Esophagus (tissue), 2 donors: ENCODE results near the gene TPT1. TPM values are rescaled to one million over a fixed set of nuclear protein-coding genes. Genes with fewer than 3 reads are reported as not detected.
"Not testable (repeated sequence)": the region's sequence is repeated elsewhere in the genome, so short reads cannot be mapped to it uniquely, and the experiment has no call there.

Experiments used
- H3K27ac ChIP-seq, 2 donors: one replicate each; pipeline ENCODE4 v1.5.1; 2013; ENCODE audit warnings: low read depth in 2 of 2, mild to moderate bottlenecking in 2 of 2, inconsistent platforms in 1 of 2, low read length in 1 of 2, moderate library complexity in 1 of 2
- H3K27me3 ChIP-seq, 2 donors: one replicate each; pipeline ENCODE4 v1.6.1; 2013; ENCODE audit warnings: low read length in 2 of 2, control low read depth in 1 of 2, mild to moderate bottlenecking in 1 of 2; ENCODE audit not compliant: insufficient read depth in 2 of 2, control insufficient read depth in 1 of 2
- H3K36me3 ChIP-seq, 2 donors: one replicate each; pipeline ENCODE4 v1.6.1; 2013; ENCODE audit warnings: low read length in 1 of 2; ENCODE audit not compliant: control insufficient read depth in 2 of 2, insufficient read depth in 2 of 2
- H3K4me1 ChIP-seq, 2 donors: one replicate each; pipeline ENCODE4 v1.6.1; 2013; ENCODE audit warnings: low read length in 1 of 2; ENCODE audit not compliant: control insufficient read depth in 2 of 2, insufficient read depth in 2 of 2
- H3K4me3 ChIP-seq, 2 donors: one replicate each; pipeline ENCODE4 v1.5.1; 2013; ENCODE audit warnings: low read length in 2 of 2, mild to moderate bottlenecking in 2 of 2, low read depth in 1 of 2, moderate library complexity in 1 of 2
- H3K9me3 ChIP-seq, 2 donors: one replicate each; pipeline ENCODE4 v1.6.1; 2013; ENCODE audit warnings: mild to moderate bottlenecking in 2 of 2, low read depth in 1 of 2, low read length in 1 of 2, moderate library complexity in 1 of 2; ENCODE audit not compliant: control insufficient read depth in 2 of 2, insufficient read depth in 1 of 2
- WGBS, 2 donors: extraction: QIAGEN DNeasy Blood & Tissue Kit; methylation state at CpG; one replicate each; pipeline ENCODE4 v1.1.7; 2013; 5-methylcytosine and 5-hydroxymethylcytosine counted together
- polyA plus RNA-seq, 2 donors: library from polyadenylated mRNA; stranded (reverse); fragments of 200-250 nt; gene quantifications; one replicate each; pipeline ENCODE4 v1.2.3, GENCODE V29; 2013
- donor health status: healthy with polysubstance abuse.
- donor health status: Bipolar disorder and iron deficiency.

The TPT1 gene
- polyA plus RNA-seq, 2 donors, result 5,857 to 6,692 TPM

- not testable (repeated sequence) for H3K4me3 ChIP-seq, H3K27ac ChIP-seq, H3K27me3 ChIP-seq, H3K9me3 ChIP-seq, H3K4me1 ChIP-seq, H3K36me3 ChIP-seq
- 70 to 77% methylated on average over 5 of the region's 8 CpGs for WGBS, 2 donors
These were observed 39.7 kb upstream of the TPT1 start for GRCh38 chr13:45380708-45381107.

DNA sequence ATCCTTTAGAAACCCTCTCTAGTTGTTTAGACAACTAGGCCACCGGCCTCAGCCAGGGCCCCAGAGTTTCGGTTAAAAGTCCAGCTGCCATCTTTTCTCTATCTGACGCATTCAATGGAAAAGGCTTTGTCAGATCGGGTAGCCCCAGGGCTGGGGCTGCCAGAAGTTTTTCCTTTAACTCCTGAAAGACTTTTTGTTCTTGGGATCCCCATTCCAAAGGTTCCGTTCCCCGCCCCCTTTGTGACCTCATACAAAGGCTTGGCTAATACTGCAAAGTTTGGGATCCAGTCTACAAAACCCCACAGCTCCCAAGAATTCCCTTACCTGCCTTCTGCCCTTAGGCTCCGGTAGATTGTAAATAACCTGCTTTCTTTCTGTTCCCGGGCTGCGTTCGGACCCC, 38.5 kb upstream of the TPT1 start:
- not testable (repeated sequence) for H3K4me1 ChIP-seq, H3K27ac ChIP-seq, H3K36me3 ChIP-seq, H3K27me3 ChIP-seq, H3K9me3 ChIP-seq, H3K4me3 ChIP-seq
- WGBS, 2 donors, result 89 to 91% methylated on average over 8 of the region's 10 CpGs

GRCh38 chr13:45378786-45379185, 37.8 kb upstream of the TPT1 start:
- not testable (repeated sequence) for H3K27ac ChIP-seq, H3K4me1 ChIP-seq, H3K9me3 ChIP-seq, H3K4me3 ChIP-seq, H3K27me3 ChIP-seq, H3K36me3 ChIP-seq
- WGBS, 2 donors, result 84 to 90% methylated on average over 8 of the region's 8 CpGs

- not testable (repeated sequence) for H3K4me3 ChIP-seq, H3K9me3 ChIP-seq, H3K36me3 ChIP-seq, H3K4me1 ChIP-seq, H3K27ac ChIP-seq, H3K27me3 ChIP-seq
- WGBS, 2 donors, result 88 to 91% methylated on average over 8 to 12 of the region's 12 CpGs
These were observed 36.3 kb upstream of the TPT1 start for GRCh38 chr13:45377314-45377713.

GRCh38 chr13:45376651-45377050, 35.7 kb upstream of the TPT1 start:
- not testable (repeated sequence) for H3K27me3 ChIP-seq, H3K9me3 ChIP-seq, H3K4me1 ChIP-seq, H3K27ac ChIP-seq, H3K4me3 ChIP-seq, H3K36me3 ChIP-seq
- 84 to 91% methylated on average over 8 of the region's 8 CpGs for WGBS, 2 donors

GRCh38 chr13:45374917-45375316, 33.9 kb upstream of the TPT1 start:
- Histone ChIP-seq H3K4me3 (no peak overlapping the region), H3K27me3 (no peaks in the 10 kb centered on the region), H3K4me1 (no peaks in the 10 kb centered on the region), H3K27ac (no peak overlapping the region), H3K9me3 (no peaks in the 10 kb centered on the region), H3K36me3 (no peaks in the 10 kb centered on the region)
- 92 to 95% methylated on average over 3 of the region's 3 CpGs for WGBS, 2 donors

DNA sequence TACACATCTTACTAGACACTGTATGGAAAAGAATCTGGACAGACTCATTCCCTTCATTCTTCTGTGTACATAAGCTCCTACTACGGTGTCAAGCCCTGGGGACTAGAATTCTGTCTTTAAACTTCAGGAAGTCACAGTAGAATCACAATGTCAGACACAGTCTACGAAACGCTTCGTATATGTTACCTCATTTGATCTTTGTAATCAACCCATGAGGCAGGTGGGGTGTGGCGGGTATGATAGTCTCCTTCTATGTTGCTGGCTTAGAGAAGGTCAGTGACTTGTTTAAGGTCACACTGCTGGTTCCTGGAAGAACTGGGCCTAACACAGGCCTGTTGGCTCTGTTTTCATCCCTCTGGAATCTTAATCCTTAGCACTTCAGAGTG, 32.2 kb upstream of the TPT1 start:
- H3K4me1 ChIP-seq, result no peaks in the 10 kb centered on the region
- H3K4me3 ChIP-seq, result no peak overlapping the region
- H3K27me3 ChIP-seq, result no peaks in the 10 kb centered on the region
- H3K27ac ChIP-seq, result peak overlapping the region in 1 of 2 donors; percentile 38
- H3K36me3 ChIP-seq, result no peaks in the 10 kb centered on the region
- WGBS, 2 donors, result 62 to 81% methylated on average over 5 of the region's 5 CpGs
- no peaks in the 10 kb centered on the region for H3K9me3 ChIP-seq

DNA sequence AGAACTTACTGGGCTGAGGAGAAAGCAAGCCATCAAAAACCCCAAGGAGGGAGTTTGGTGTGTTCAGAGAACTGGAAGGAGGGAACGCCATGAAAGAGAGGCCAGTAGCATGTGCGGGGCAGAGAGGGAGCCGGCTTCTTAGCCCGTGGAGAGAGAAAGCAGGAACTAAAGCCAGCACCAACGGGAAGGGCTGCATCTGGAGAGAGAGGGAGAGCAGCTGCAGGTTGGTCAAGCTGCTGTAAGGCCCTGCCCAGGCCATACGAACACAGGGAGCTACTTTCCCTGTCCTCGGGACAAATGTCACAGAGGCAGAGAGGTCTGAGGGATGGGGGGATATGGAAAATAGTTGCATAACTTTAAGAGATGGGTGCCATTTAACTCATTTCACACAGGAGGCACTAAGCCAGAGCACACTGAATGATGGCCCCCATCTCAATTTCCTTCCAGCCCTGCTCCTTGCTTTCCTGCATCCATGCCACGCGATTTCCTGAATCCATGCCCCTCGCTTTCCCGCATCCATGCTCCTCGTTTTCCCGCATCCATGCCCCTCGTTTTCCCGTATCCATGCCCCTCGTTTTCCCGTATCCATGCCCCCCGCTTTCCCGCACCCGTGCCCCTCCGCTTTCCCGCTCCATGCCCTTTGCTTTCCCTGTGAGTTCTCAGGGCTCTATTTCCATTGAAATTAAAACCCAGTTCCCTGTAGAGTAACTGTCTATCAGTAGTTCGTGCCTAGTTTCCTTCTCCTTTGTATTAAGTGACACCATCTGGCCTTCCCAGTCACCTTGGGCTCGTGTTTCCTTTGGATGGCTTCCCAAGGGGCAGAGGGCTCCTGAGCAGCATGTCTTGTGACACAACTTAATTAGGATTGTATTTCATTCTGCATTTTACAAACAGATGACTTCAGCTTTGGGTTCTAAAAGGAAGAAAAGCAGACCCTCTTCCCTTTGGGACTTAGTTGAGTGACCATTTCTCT, 31.5 kb upstream of the TPT1 start:
- H3K4me3 ChIP-seq, result no peak overlapping the region
- 84% methylated on average over 24 of the region's 24 CpGs for WGBS, 2 donors
- H3K36me3 ChIP-seq, result no peaks in the 10 kb centered on the region
- H3K9me3 ChIP-seq, result no peaks in the 10 kb centered on the region
- no peaks in the 10 kb centered on the region for H3K4me1 ChIP-seq
- H3K27me3 ChIP-seq, result no peaks in the 10 kb centered on the region
- no peak overlapping the region for H3K27ac ChIP-seq

- WGBS, 2 donors, result 25 to 26% methylated on average over 30 of the region's 30 CpGs
- Histone ChIP-seq H3K4me1 (no peaks in the 10 kb centered on the region), H3K4me3 (peak overlapping the region; percentile 18 to 29), H3K36me3 (no peaks in the 10 kb centered on the region), H3K9me3 (no peaks in the 10 kb centered on the region), H3K27ac (no peak overlapping the region), H3K27me3 (no peaks in the 10 kb centered on the region)
These were observed 30.0 kb upstream of the TPT1 start for GRCh38 chr13:45370922-45371406.

- Histone ChIP-seq H3K36me3 (no peaks in the 10 kb centered on the region), H3K27ac (no peak overlapping the region), H3K27me3 (no peaks in the 10 kb centered on the region), H3K4me3 (no peak overlapping the region), H3K9me3 (no peaks in the 10 kb centered on the region), H3K4me1 (no peaks in the 10 kb centered on the region)
- 96% methylated on average over 4 of the region's 4 CpGs for WGBS, 2 donors
These were observed 28.1 kb upstream of the TPT1 start for GRCh38 chr13:45369116-45369515.
